ENCODE results near the gene SLC38A10.
"Not testable (repeated sequence)": the region's sequence is repeated elsewhere in the genome, so short reads cannot be mapped to it uniquely, and the experiment has no call there.

The SLC38A10 gene

GRCh38 chr17:81238815-81239713 is 56.0 kb downstream of the SLC38A10 start, which contains the start of the genes NDUFAF8 and TEPSIN:
NDUFAF8 (plus strand) TSS chr17:81239318; CDS start chr17:81239364, 46 bp downstream.
TEPSIN (minus strand) TSS chr17:81239055; CDS start chr17:81239033, 22 bp downstream.
- peak; percentile 99 to 100 for DNase-seq

GRCh38 chr17:81238490-81238814 is 56.7 kb downstream of the SLC38A10 start:
- DNase-seq, result no peak

- DNase-seq, result no peak
Observed at GRCh38 chr17:81237591-81238489, 57.3 kb downstream of the SLC38A10 start.

DNA sequence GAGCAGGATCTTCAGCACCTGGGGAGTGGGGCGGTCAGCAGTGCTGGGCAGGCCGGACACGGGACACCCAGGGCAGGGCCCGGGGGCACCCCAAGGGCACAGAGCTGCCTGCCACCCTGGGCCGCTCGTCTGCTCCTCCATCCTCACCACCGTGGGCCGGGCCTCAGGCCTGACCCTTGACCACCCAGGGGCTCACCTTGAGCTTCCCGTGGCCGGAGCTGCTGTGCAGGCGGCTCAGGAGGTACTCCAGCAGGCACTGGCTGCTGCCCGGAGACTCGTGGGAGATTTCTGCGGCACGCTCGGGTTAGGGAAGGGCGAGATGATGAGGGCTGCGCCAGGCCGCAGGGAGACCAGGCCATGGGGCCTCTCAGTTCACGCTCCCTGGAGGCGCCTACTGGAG is 58.3 kb downstream of the SLC38A10 start:
- DNase-seq, result no peak

GRCh38 chr17:81235822-81236740 is 59.0 kb downstream of the SLC38A10 start:
- no peak for DNase-seq

DNA sequence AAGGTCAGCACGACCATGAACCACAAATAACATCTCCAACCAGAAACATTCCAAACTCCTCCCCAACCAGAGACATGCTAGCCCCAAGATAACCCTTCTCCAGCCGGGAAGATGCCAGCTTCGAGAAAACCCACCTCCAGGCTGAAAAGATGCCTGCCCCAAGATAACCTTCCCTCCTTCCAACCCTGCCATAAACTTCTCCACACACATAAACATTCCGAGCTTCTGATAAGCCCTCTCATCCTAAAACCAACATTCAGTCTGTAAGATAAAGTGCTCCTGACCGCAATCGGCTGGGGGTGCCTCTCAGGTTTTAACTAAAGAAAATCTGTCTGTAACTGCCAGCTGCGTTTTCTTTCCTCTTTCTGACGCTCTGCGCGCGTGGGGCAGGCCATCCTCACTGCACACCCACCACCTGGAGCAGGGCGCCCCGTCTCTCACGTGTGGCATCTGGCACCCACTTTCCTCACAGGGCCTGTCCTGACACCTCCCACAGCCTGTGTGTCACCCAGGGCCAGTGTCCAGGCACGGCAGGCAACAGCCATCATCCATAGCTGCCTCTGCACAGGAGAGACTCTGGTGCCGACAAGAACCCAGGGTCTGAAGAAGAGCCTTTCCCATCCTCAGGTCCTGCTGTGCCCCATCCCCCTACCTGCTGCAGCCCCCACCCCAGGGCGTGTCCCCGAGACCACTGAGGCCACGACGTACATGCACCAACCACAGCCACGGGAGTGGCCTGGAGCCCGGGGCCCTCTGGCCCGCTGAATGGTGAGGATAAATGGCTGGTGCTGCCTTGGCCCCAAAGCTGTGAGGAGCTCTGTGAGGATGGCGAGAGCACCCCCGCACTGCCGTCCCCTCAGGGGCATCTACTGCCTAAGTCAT is 59.9 kb downstream of the SLC38A10 start:
- no peak for DNase-seq

GRCh38 chr17:81234506-81234855 is 60.6 kb downstream of the SLC38A10 start:
- no peak for DNase-seq

- no peak for DNase-seq
Observed at GRCh38 chr17:81233811-81234505, 61.1 kb downstream of the SLC38A10 start.

DNA sequence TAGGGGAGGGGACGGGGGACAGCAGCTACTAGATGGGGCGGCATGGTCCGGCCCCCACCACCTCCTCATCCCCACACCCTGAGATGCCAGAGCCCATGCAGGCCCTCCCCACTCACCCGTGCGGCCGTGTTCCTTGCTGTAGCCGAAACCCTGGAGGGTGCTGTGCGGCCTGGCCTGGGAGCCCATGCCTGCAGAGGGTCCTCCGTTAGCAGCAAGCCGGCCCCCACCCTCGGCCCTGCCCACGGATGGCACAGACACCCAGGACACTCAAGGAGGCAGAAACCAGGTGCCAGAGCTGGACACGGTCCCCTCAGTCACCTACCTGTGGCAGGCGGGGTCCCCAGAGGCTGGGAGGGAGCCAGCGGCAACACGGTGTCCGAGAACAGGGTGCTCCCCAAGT is 61.8 kb downstream of the SLC38A10 start:
- DNase-seq, result no peak

GRCh38 chr17:81232616-81233241 is 62.4 kb downstream of the SLC38A10 start:
- no peak for DNase-seq

DNA sequence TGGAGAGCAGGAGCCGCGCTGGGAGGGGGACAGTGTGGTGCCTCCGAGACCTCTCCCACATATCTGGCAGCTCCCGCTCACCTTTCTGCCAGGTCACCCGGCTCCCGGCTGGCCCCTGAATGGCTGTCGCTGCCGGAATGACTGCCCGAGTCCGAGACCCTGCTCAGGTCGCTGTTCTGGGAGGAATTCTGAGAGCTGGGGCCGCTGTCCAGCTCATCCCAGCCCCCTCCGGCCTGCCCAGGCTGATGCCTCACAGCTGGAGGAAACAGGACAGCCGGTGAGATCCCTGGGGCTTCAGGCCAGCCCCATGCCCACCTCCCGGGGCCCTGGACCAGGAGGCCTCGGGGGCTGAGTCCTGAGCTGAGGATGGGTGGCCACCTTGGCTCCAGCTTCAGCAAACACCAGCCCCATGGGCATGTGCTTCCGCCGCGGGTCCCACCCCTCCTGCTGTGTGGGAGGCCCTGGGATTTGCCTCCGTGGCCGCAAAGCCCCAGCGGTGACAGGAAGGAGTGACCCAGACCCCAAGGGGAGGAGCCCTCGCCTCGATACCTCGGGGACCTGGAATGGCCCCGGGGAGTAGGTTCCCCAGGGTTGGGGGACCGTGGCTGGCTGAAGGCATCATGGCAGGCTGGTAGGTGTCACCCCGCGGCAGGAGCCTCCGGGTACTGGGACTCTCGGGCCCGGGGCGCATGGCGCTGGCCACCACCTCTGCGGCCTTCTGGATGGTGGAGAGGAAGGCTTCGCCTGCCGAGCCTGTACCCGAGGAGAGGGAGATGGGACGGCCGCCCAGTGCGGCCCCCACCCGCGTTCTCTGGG is 63.1 kb downstream of the SLC38A10 start:
- DNase-seq, result no peak

- no peak for DNase-seq
Observed at GRCh38 chr17:81231121-81231645, 63.9 kb downstream of the SLC38A10 start.

GRCh38 chr17:81230043-81230820 is 64.9 kb downstream of the SLC38A10 start:
- no peak for DNase-seq

- no peak for DNase-seq
Observed at GRCh38 chr17:81229666-81229920, 65.5 kb downstream of the SLC38A10 start.

- DNase-seq, result no peak
Observed at GRCh38 chr17:81228834-81229665, 66.1 kb downstream of the SLC38A10 start.

DNA sequence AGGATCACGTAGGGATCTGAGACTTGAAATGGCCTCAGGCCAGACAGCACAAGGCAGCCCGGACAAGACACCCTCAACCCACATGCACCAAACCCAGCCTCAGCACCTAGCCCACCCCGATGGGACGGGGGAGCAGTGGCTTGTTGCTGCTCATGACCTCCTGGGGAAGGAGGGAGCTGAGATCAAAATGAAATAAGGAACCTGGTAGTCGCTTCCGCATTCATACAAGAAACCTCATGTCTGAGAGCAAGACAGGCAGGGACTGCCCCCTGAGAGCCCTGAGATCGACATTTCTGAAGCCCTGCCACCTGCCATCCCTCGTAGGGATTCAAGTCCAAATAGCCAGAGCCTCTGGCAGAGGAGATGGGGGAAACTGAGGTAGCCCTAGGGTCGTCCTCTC is 66.7 kb downstream of the SLC38A10 start:
- DNase-seq, result peak in 1 of 2 donors; percentile 20

GRCh38 chr17:81227630-81228029 is 67.5 kb downstream of the SLC38A10 start:
- not testable (repeated sequence) for DNase-seq

- DNase-seq, result no peak
Observed at GRCh38 chr17:81223762-81224130, 71.4 kb downstream of the SLC38A10 start.
